Skeletal muscle tissue (tissue), 1 donor: Measurements from ENCODE around the gene ZNF569. TPM values are rescaled to one million over a fixed set of nuclear protein-coding genes. Genes with fewer than 3 reads are reported as not detected.

Experiments used
- total RNA-seq: library from RNA; depleted of rRNA; stranded (reverse); fragments of >200 nt; gene quantifications from one replicate; pipeline ENCODE4 v1.2.3, GENCODE V29; 2014

ZNF569 gene
- total RNA-seq, 1 donor from 2014 or later = 7.3 TPM

Other genes with a start within 250 kb of the ZNF569 start
- gene ZNF383, start 249.2 kb downstream of the ZNF569 start, total RNA-seq = 9.9 TPM
- 5.2 TPM for gene ZNF527, start 96.3 kb downstream of the ZNF569 start, total RNA-seq
- 6.8 TPM for gene ZNF570, start 1.9 kb upstream of the ZNF569 start, total RNA-seq
- 6.3 TPM for gene ZNF793, start 39.5 kb upstream of the ZNF569 start, total RNA-seq
- gene ZNF571, start 127.3 kb upstream of the ZNF569 start, total RNA-seq = 4.7 TPM
- 1.6 TPM for gene ZNF540, start 127.4 kb upstream of the ZNF569 start, total RNA-seq
- 22.4 TPM for gene ZFP30, start 188.0 kb upstream of the ZNF569 start, total RNA-seq